Mesothelial cell of epicardium (in vitro differentiated cells): ENCODE results near the gene FRK. TPM values are rescaled to one million over a fixed set of nuclear protein-coding genes. Genes with fewer than 3 reads are reported as not detected.
A peak's percentile ranks its signal among the peaks of the same experiment; 100 is the strongest.

ENCODE experiments used
- DNase-seq, 2 experiments: peaks; one replicate each; pipeline ENCODE4 v3.0.0; 2021; ENCODE audit warnings: low spot score in 2 of 2; ENCODE audit not compliant: unreplicated experiment in 2 of 2
- H3K27ac Mint-ChIP-seq: 2 replicates; pipeline ENCODE4 v1.8.0; 2021; ENCODE audit warnings: mixed read lengths
- H3K27me3 Mint-ChIP-seq: 2 replicates; pipeline ENCODE4 v1.8.0; 2021; ENCODE audit warnings: low read depth, mixed read lengths
- H3K36me3 Mint-ChIP-seq: 2 replicates; pipeline ENCODE4 v1.8.0; 2021; ENCODE audit warnings: mixed read lengths
- H3K4me1 Mint-ChIP-seq: 2 replicates; pipeline ENCODE4 v1.8.0; 2021; ENCODE audit warnings: mixed read lengths
- H3K4me3 Mint-ChIP-seq: 2 replicates; pipeline ENCODE4 v1.8.0; 2021; ENCODE audit warnings: mild to moderate bottlenecking, moderate library complexity, mixed read lengths
- H3K9me3 Mint-ChIP-seq: 2 replicates; pipeline ENCODE4 v1.8.0; 2021; ENCODE audit warnings: mixed read lengths
- CTCF ChIP-seq: fragments of 200-600 bp; sonication (generic); IDR thresholded peaks from one replicate; pipeline ENCODE4 v1.5.0; 2021; ENCODE audit warnings: antibody characterized with exemption; ENCODE audit not compliant: unreplicated experiment
- total RNA-seq: library from RNA; stranded (reverse); gene quantifications from 3 replicates; pipeline ENCODE4 v1.2.1, GENCODE V29; 2021

The FRK gene
- total RNA-seq, 1 donor from 2014 or later: 5.1 TPM

- Mint-ChIP-seq H3K27ac (no peak overlapping the region), H3K4me3 (no peak overlapping the region), H3K36me3 (no peaks in the 10 kb centered on the region), H3K4me1 (no peaks in the 10 kb centered on the region), H3K9me3 (no peaks in the 10 kb centered on the region), H3K27me3 (no peaks in the 10 kb centered on the region)
- no peak for DNase-seq
- no peak for TF ChIP-seq CTCF
These were observed 35.3 kb downstream of the FRK start for GRCh38 chr6:116025405-116025804.

GRCh38 chr6:116022841-116023445, 37.7 kb downstream of the FRK start:
- Mint-ChIP-seq H3K4me1 (peaks cover 10% of the 10 kb centered on the region), H3K36me3 (no peaks in the 10 kb centered on the region), H3K4me3 (no peak overlapping the region), H3K9me3 (no peaks in the 10 kb centered on the region), H3K27me3 (no peaks in the 10 kb centered on the region), H3K27ac (no peak overlapping the region)
- DNase-seq: no peak
- no peak for TF ChIP-seq CTCF

- TF ChIP-seq CTCF: no peak
- no peaks in the 10 kb centered on the region for H3K27me3 Mint-ChIP-seq
- H3K4me3 Mint-ChIP-seq: no peak overlapping the region
- peaks cover 25% of the 10 kb centered on the region for H3K4me1 Mint-ChIP-seq
- no peaks in the 10 kb centered on the region for H3K36me3 Mint-ChIP-seq
- DNase-seq: no peak
- no peaks in the 10 kb centered on the region for H3K9me3 Mint-ChIP-seq
- H3K27ac Mint-ChIP-seq: no peak overlapping the region
These were observed 40.0 kb downstream of the FRK start for GRCh38 chr6:116020738-116021137.

GRCh38 chr6:116019428-116019827, 41.3 kb downstream of the FRK start:
- Mint-ChIP-seq H3K4me3 (no peak overlapping the region), H3K27ac (peak overlapping the region; percentile 15), H3K36me3 (no peaks in the 10 kb centered on the region)

GRCh38 chr6:116018976-116019375, 41.7 kb downstream of the FRK start:
- no peak for DNase-seq
- peaks cover 30% of the 10 kb centered on the region for H3K4me1 Mint-ChIP-seq

More at GRCh38 chr6:116019428-116019827, 41.3 kb downstream of the FRK start:
- DNase-seq: no peak
- no peak for TF ChIP-seq CTCF
- Mint-ChIP-seq H3K27me3 (no peaks in the 10 kb centered on the region), H3K9me3 (peaks cover 3% of the 10 kb centered on the region), H3K4me1 (peaks cover 28% of the 10 kb centered on the region)

More at GRCh38 chr6:116018976-116019375, 41.7 kb downstream of the FRK start:
- H3K27ac Mint-ChIP-seq: peak overlapping the region; percentile 15
- no peak for TF ChIP-seq CTCF
- H3K4me3 Mint-ChIP-seq: no peak overlapping the region
- H3K36me3 Mint-ChIP-seq: no peaks in the 10 kb centered on the region
- H3K9me3 Mint-ChIP-seq: peaks cover 3% of the 10 kb centered on the region
- no peaks in the 10 kb centered on the region for H3K27me3 Mint-ChIP-seq
